K562 (cell line): ENCODE measurements around the gene PGBD1. TPM values are rescaled to one million over a fixed set of nuclear protein-coding genes. Genes with fewer than 3 reads are reported as not detected.

Source experiments
- ARID2 ChIP-seq: fragments of 450-650 bp; IDR thresholded peaks from 2 replicates; pipeline ENCODE4 v1.6.1; 2017; ENCODE audit warnings: antibody characterized with exemption, mild to moderate bottlenecking
- ARNT ChIP-seq, 2 experiments: fragments of 450-650 bp; IDR thresholded peaks; 2 replicates each; pipeline ENCODE4 v1.6.1; 2016; ENCODE audit warnings: mild to moderate bottlenecking in 1 of 2
- EGR1 ChIP-seq: fragments of 450-650 bp; conservative IDR thresholded peaks from 2 replicates; pipeline ENCODE4 v1.6.1; 2017; ENCODE audit warnings: mild to moderate bottlenecking
- FOXA1 ChIP-seq: fragments of 450-650 bp; IDR thresholded peaks from 2 replicates; pipeline ENCODE4 v1.6.1; 2016; ENCODE audit warnings: mild to moderate bottlenecking, borderline replicate concordance
- IRF2 ChIP-seq: sonication (generic); formaldehyde crosslinking; IDR thresholded peaks from 2 replicates; pipeline ENCODE4 v1.8.1; 2022; ENCODE audit warnings: mild to moderate bottlenecking, missing genetic modification reagents
- MNT ChIP-seq, 2 experiments: fragments of 450-650 bp; conservative IDR thresholded peaks; 2 replicates each; pipeline ENCODE4 v1.6.1; 2017; ENCODE audit warnings: mild to moderate bottlenecking in 2 of 2, moderate library complexity in 2 of 2
- NONO ChIP-seq, 2 experiments: fragments of 200-400 bp in 1 of 2; fragments of 450-650 bp in 1 of 2; formaldehyde crosslinking in 1 of 2; IDR thresholded peaks; 2 replicates each; pipeline ENCODE4 v1.6.1; 2017; ENCODE audit warnings: low read depth in 2 of 2, mild to moderate bottlenecking in 2 of 2, moderate library complexity in 2 of 2, low read length in 1 of 2
- NR2C1 ChIP-seq, 2 experiments: fragments of 450-650 bp; IDR thresholded peaks; 2 replicates each; pipeline ENCODE4 v1.6.1; 2017; ENCODE audit warnings: mild to moderate bottlenecking in 2 of 2, antibody characterized with exemption in 1 of 2, inconsistent platforms in 1 of 2, missing compliant biosample characterization in 1 of 2, missing genetic modification characterization in 1 of 2
- POLR2H ChIP-seq: IDR thresholded peaks from 2 replicates; pipeline ENCODE4 v1.6.1; 2016; ENCODE audit warnings: missing genetic modification characterization, low read depth, mild to moderate bottlenecking, control low read depth, missing compliant biosample characterization, moderate library complexity
- PURB ChIP-seq: sonication (generic); formaldehyde crosslinking; IDR thresholded peaks from 2 replicates; pipeline ENCODE4 v1.9.0; 2021; ENCODE audit warnings: low read depth, mild to moderate bottlenecking, missing genetic modification reagents
- SMARCA5 ChIP-seq: fragments of 450-650 bp; IDR thresholded peaks from 2 replicates; pipeline ENCODE4 v1.6.1; 2016
- SREBF2 ChIP-seq: sonication (generic); formaldehyde crosslinking; IDR thresholded peaks from 2 replicates; pipeline ENCODE4 v1.4.0; 2020; ENCODE audit warnings: mild to moderate bottlenecking, missing genetic modification reagents
- SRF ChIP-seq, 2 experiments: fragments of 250-450, 450-650 bp in 1 of 2; sonication (Bioruptor Pico) in 1 of 2; sonication (generic) in 1 of 2; formaldehyde crosslinking; IDR thresholded peaks; 2 replicates each; pipeline versions ENCODE4 v1.5.0 to v1.5.1; 2020 to 2022; ENCODE audit warnings: mild to moderate bottlenecking in 1 of 2, missing genetic modification reagents in 1 of 2
- ZNF174 ChIP-seq: fragments of 250-450 bp; sonication (Bioruptor Pico); IDR thresholded peaks from 2 replicates; pipeline ENCODE4 v1.4.0; 2020; ENCODE audit warnings: mild to moderate bottlenecking
- ZNF217 ChIP-seq: sonication (generic); formaldehyde crosslinking; IDR thresholded peaks from 2 replicates; pipeline ENCODE4 v1.8.0; 2022; ENCODE audit warnings: mild to moderate bottlenecking, missing genetic modification reagents
- ZNF316 ChIP-seq: fragments of 450-650 bp; IDR thresholded peaks from 2 replicates; pipeline ENCODE4 v1.6.1; 2016
- polyA plus RNA-seq, 8 experiments: library from polyadenylated mRNA; depleted of rRNA in 4 of 8; stranded (reverse) in 5 of 8; unstranded in 3 of 8; fragments of >200 nt; fragmentation: Nextera tagmentation in 2 of 8; fragmentation: Illumina TruSeq in 1 of 8; extraction: Ambion mirVana in 2 of 8; extraction: Trizol in 1 of 8; gene quantifications; 2 replicates each; pipeline versions ENCODE4 v1.2.1 to v1.2.3, GENCODE V29; 2011 to 2014; ENCODE audit warnings: inconsistent platforms in 1 of 8, missing spikeins in 1 of 8
- total RNA-seq, 7 experiments: library from RNA; depleted of rRNA in 6 of 7; stranded (reverse); fragments of >200 nt in 6 of 7; fragmentation: Illumina TruSeq in 2 of 7; extraction: Trizol in 2 of 7; gene quantifications; 2 replicates each; pipeline versions ENCODE4 v1.2.1 to v1.2.3, GENCODE V29; 2011 to 2021; ENCODE audit warnings: low replicate concordance in 1 of 7
- TF ChIP-seq, protein P1 (sequence below): fragments of 250-450 bp; sonication (Bioruptor Pico); IDR thresholded peaks from 2 replicates; pipeline ENCODE4 v1.4.0; 2020; ENCODE audit warnings: mild to moderate bottlenecking
- TF ChIP-seq, protein P2 (sequence below), 2 experiments: fragments of 450-650 bp in 1 of 2; IDR thresholded peaks; 2 replicates each; pipeline ENCODE4 v1.6.1; 2011 to 2017; ENCODE audit warnings: low read depth in 2 of 2, antibody characterized with exemption in 1 of 2, borderline replicate concordance in 1 of 2, low read length in 1 of 2, mild to moderate bottlenecking in 1 of 2, mixed read lengths in 1 of 2; ENCODE audit not compliant: control insufficient read depth in 1 of 2
- TF ChIP-seq, protein P3 (sequence below): fragments of 450-650 bp; IDR thresholded peaks from 2 replicates; pipeline ENCODE4 v1.6.1; 2016; ENCODE audit warnings: borderline replicate concordance

PGBD1 gene
- total and polyA plus RNA-seq, 9 of the 15 experiments (the other 6 are each of a cell fraction or from before 2014, with no cell fraction given): 3.3 to 9.0 (median 7.3) TPM

- TF ChIP-seq SMARCA5 (peak; percentile 50; the same call in 1 of the 2 replicates), EGR1 (peak; percentile 61), NR2C1 (IDR thresholded peaks at IDR 0.05) (no peak; the same call in 1 of the 2 replicates), NR2C1 (tag; IDR thresholded peaks at IDR 0.05) (no peak), PURB (CRISPR knock-in tag) (no peak), ZNF174 (no peak), SREBF2 (CRISPR knock-in tag) (no peak), SRF (CRISPR knock-in tag; IDR thresholded peaks at IDR 0.05) (peak in 1 of 2 experiments; percentile 17; a peak in 1 of 4 replicates), ZNF316 (peak; percentile 68), ARNT (IDR thresholded peaks at IDR 0.05) (peak in 1 of 2 experiments; percentile 79; a peak in 1 of 4 replicates), NONO (IDR thresholded peaks at IDR 0.05; ENCODE audit: low read depth in 2 of 2, low read length in 1 of 2) (peak in 1 of 2 experiments; percentile 30; a peak in 1 of 4 replicates), IRF2 (CRISPR knock-in tag) (no peak), MNT (conservative IDR thresholded peaks at IDR 0.05) (peak; percentile 43 to 84; a peak in 3 of 4 replicates), ARID2 (0 out of 2 replicates have a peak, but pooled peaks have one; percentile 27), POLR2H (peak; percentile 63; the same call in 1 of the 2 replicates), FOXA1 (no peak), ZNF217 (no peak)
- TF ChIP-seq, protein P1, sequence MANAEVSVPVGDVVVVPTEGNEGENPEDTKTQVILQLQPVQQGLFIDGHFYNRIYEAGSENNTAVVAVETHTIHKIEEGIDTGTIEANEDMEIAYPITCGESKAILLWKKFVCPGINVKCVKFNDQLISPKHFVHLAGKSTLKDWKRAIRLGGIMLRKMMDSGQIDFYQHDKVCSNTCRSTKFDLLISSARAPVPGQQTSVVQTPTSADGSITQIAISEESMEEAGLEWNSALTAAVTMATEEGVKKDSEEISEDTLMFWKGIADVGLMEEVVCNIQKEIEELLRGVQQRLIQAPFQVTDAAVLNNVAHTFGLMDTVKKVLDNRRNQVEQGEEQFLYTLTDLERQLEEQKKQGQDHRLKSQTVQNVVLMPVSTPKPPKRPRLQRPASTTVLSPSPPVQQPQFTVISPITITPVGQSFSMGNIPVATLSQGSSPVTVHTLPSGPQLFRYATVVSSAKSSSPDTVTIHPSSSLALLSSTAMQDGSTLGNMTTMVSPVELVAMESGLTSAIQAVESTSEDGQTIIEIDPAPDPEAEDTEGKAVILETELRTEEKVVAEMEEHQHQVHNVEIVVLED (CRISPR knock-in tag): peak; percentile 48; the same call in 1 of the 2 replicates
- TF ChIP-seq, protein P2, sequence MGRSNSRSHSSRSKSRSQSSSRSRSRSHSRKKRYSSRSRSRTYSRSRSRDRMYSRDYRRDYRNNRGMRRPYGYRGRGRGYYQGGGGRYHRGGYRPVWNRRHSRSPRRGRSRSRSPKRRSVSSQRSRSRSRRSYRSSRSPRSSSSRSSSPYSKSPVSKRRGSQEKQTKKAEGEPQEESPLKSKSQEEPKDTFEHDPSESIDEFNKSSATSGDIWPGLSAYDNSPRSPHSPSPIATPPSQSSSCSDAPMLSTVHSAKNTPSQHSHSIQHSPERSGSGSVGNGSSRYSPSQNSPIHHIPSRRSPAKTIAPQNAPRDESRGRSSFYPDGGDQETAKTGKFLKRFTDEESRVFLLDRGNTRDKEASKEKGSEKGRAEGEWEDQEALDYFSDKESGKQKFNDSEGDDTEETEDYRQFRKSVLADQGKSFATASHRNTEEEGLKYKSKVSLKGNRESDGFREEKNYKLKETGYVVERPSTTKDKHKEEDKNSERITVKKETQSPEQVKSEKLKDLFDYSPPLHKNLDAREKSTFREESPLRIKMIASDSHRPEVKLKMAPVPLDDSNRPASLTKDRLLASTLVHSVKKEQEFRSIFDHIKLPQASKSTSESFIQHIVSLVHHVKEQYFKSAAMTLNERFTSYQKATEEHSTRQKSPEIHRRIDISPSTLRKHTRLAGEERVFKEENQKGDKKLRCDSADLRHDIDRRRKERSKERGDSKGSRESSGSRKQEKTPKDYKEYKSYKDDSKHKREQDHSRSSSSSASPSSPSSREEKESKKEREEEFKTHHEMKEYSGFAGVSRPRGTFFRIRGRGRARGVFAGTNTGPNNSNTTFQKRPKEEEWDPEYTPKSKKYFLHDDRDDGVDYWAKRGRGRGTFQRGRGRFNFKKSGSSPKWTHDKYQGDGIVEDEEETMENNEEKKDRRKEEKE (IDR thresholded peaks at IDR 0.05; ENCODE audit: borderline replicate concordance in 1 of 2, control insufficient read depth in 1 of 2, low read depth in 2 of 2, low read length in 1 of 2): no peak
- TF ChIP-seq, protein P3, sequence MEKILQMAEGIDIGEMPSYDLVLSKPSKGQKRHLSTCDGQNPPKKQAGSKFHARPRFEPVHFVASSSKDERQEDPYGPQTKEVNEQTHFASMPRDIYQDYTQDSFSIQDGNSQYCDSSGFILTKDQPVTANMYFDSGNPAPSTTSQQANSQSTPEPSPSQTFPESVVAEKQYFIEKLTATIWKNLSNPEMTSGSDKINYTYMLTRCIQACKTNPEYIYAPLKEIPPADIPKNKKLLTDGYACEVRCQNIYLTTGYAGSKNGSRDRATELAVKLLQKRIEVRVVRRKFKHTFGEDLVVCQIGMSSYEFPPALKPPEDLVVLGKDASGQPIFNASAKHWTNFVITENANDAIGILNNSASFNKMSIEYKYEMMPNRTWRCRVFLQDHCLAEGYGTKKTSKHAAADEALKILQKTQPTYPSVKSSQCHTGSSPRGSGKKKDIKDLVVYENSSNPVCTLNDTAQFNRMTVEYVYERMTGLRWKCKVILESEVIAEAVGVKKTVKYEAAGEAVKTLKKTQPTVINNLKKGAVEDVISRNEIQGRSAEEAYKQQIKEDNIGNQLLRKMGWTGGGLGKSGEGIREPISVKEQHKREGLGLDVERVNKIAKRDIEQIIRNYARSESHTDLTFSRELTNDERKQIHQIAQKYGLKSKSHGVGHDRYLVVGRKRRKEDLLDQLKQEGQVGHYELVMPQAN: no peak
Observed at GRCh38 chr6:28266962-28267694, 14.2 kb upstream of the PGBD1 start, which contains the start of gene ZSCAN26 (continued).
